HFF-Myc (cell line): ENCODE data around the gene ST3GAL3.
A peak's percentile ranks its signal among the peaks of the same experiment; 100 is the strongest.

Experiments used
- DNase-seq: peaks from one replicate; pipeline ENCODE4 v3.0.0-alpha.2; 2011; ENCODE audit warnings: low read depth; ENCODE audit errors: extremely low read depth
- H3K4me3 ChIP-seq: replicated peaks from 2 replicates; pipeline ENCODE4 v1.5.1; 2011; ENCODE audit warnings: low read depth, mild to moderate bottlenecking, control low read depth, low read length
- CTCF ChIP-seq: IDR thresholded peaks from 2 replicates; pipeline ENCODE4 v1.5.1; 2012; ENCODE audit warnings: mild to moderate bottlenecking, low read depth, low read length, control low read depth; ENCODE audit errors: missing control alignments

The ST3GAL3 gene

DNA sequence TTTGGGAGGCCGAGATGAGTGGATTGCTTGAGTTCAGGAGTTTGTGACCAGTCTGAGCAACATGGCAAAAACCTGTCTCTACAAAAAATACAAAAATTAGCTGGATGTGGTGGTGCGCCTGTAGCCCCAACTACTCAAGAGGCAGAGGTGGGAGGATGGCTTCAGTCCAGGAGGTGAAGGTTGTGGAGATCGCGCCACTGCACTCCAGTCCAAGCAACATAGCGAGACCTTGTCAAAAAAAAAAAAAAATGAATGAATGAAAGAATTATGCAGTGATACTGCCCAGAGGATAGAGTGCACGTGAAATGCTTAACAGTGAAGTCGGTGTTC lies 262.0 kb downstream of the ST3GAL3 start:
- no peak for DNase-seq
- TF ChIP-seq CTCF, result no peak

DNA sequence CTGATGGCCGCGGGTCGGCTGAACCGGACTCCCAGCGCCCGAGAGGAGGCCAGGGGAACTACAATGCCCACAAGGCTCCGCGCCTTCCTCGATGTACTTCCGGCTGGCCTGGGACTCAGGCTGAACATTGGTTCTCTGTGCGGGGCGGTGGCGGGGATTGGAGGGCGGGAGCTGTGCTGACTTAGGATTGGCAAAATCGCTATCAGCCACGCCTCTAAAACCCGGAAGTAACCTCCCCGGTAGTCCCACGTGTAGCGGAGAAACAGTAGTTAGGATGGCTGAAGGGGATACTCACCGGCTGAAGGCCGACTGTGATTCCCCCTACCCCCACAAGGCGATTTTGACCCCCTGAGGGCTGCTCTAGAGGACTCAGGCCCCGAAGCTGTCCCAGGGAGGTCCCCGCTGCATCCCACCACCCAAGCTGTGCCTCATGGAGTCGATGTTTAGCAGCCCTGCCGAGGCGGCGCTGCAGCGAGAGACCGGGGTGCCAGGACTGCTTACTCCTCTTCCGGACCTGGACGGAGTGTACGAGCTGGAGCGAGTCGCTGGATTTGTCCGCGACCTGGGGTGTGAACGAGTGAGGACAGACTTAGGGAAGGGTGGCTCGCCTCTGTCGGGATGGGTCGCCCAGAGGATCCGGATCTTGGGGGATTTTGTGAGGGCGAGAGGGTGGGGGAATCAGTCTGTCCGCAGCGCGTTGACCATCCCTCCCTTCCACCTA lies 262.6 kb downstream of the ST3GAL3 start, which contains the start of gene DPH2:
Gene DPH2 (plus strand): TSS at position 265 of the 721 bp plus-strand sequence. CDS start 166 bp downstream, at position 431.
- peak; percentile 3 for TF ChIP-seq CTCF
- peak; percentile 94 for DNase-seq
- peak within 1 kb of the TSS; percentile 66 for H3K4me3 ChIP-seq

More for the DNA sequence above, 262.0 kb downstream of the ST3GAL3 start:
- H3K4me3 ChIP-seq, result no peak overlapping the region

DNA sequence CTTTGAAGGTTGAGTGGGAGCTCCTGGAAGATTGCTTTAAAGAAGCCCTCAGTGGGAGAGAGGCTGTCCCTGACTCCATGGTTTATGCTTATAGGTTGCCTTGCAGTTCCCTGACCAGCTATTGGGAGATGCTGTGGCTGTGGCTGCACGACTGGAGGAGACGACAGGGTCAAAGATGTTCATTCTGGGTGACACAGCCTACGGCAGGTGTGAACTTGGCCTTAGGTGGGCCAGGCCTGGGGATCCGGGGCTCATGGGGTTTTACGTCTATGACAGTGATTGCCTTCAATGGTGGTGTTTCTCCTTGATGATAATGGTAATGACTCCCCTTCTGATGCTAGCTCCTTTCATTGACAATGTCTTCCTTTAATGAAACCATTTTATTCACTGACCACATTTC lies 263.2 kb downstream of the ST3GAL3 start:
- DNase-seq, result no peak

DNA sequence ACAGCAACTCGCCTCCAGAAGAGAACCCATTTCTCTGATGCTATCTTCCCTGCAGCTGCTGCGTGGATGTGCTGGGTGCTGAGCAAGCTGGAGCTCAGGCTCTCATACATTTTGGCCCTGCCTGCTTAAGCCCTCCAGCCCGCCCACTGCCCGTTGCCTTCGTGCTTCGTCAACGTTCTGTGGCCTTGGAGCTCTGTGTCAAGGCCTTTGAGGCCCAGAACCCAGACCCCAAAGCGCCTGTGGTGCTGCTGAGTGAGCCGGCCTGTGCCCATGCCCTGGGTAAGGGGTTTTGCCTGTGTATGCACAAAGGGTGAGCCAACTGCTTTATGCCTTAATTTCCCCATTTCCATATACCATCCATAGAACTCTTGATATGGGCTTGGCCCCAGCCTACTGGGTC lies 263.6 kb downstream of the ST3GAL3 start:
- DNase-seq, result no peak
- no peak for TF ChIP-seq CTCF
- H3K4me3 ChIP-seq, result peak overlapping the region; percentile 66

More for the DNA sequence above, 263.2 kb downstream of the ST3GAL3 start:
- peak overlapping the region; percentile 66 for H3K4me3 ChIP-seq
- no peak for TF ChIP-seq CTCF

- no peak for DNase-seq
- H3K4me3 ChIP-seq, result peak overlapping the region; percentile 66
- no peak for TF ChIP-seq CTCF
These were observed 264.1 kb downstream of the ST3GAL3 start for GRCh38 chr1:43971336-43971980.

GRCh38 chr1:43973981-43974442 lies 266.7 kb downstream of the ST3GAL3 start:
- peak overlapping the region; percentile 86 for H3K4me3 ChIP-seq
- no peak for DNase-seq
- no peak for TF ChIP-seq CTCF
